Keratinocyte (primary cell): Measurements from ENCODE around the gene CSNK1A1. TPM values are rescaled to one million over a fixed set of nuclear protein-coding genes. Genes with fewer than 3 reads are reported as not detected.
"Not testable (repeated sequence)": the region's sequence is repeated elsewhere in the genome, so short reads cannot be mapped to it uniquely, and the experiment has no call there.

ENCODE experiments used
- DNase-seq: peaks from one replicate; pipeline ENCODE4 v3.0.0-alpha.2; 2011; ENCODE audit warnings: low read depth, missing footprints, low spot score
- FAIRE-seq: peaks from 2 replicates; lab custom pipeline; 2011; peaks lifted over from hg19 to GRCh38; lab: Jason Lieb, UNC
- H2AFZ ChIP-seq: 2 replicates; pipeline ENCODE4 v1.6.0; 2012; ENCODE audit warnings: low read length, control low read depth, inconsistent platforms; ENCODE audit not compliant: control insufficient read depth
- H3K27ac ChIP-seq: 2 replicates; pipeline ENCODE4 v1.5.1; 2011; ENCODE audit warnings: low read length; ENCODE audit not compliant: control insufficient read depth, insufficient read depth
- H3K27me3 ChIP-seq: 3 replicates; pipeline ENCODE4 v1.6.0; 2011; ENCODE audit warnings: low read length; ENCODE audit not compliant: control insufficient read depth, insufficient read depth; ENCODE audit errors: extremely low read depth
- H3K36me3 ChIP-seq, 2 experiments: 2 replicates in 1 of 2; 3 replicates in 1 of 2; pipeline ENCODE4 v1.5.1; 2011; ENCODE audit warnings: low read length in 2 of 2, mild to moderate bottlenecking in 1 of 2; ENCODE audit not compliant: control insufficient read depth in 2 of 2, insufficient read depth in 2 of 2; ENCODE audit errors: extremely low read depth in 1 of 2
- H3K4me1 ChIP-seq: 3 replicates; pipeline ENCODE4 v1.5.1; 2011; ENCODE audit warnings: low read length; ENCODE audit not compliant: control insufficient read depth, insufficient read depth; ENCODE audit errors: extremely low read depth
- H3K4me2 ChIP-seq: 3 replicates; pipeline ENCODE4 v1.6.0; 2011; ENCODE audit warnings: low read depth, low read length; ENCODE audit not compliant: control insufficient read depth, insufficient read depth; ENCODE audit errors: extremely low read depth
- H3K4me3 ChIP-seq, 3 experiments: fragments of 200-600 bp in 1 of 3; sonication (generic) in 1 of 3; 2 replicates in 2 of 3; 3 replicates in 1 of 3; pipeline ENCODE4 v1.5.1; 2011 to 2016; ENCODE audit warnings: low read length in 3 of 3, mild to moderate bottlenecking in 3 of 3, control low read depth in 2 of 3, inconsistent platforms in 1 of 3, low read depth in 1 of 3, mixed read lengths in 1 of 3, mixed run types in 1 of 3, moderate library complexity in 1 of 3; ENCODE audit not compliant: control insufficient read depth in 2 of 3, insufficient read depth in 2 of 3; ENCODE audit errors: extremely low read depth in 1 of 3
- H3K79me2 ChIP-seq: 2 replicates; pipeline ENCODE4 v1.6.0; 2012; ENCODE audit warnings: low read length; ENCODE audit not compliant: control insufficient read depth, insufficient read depth
- H3K9ac ChIP-seq: 3 replicates; pipeline ENCODE4 v1.6.0; 2011; ENCODE audit warnings: low read length; ENCODE audit not compliant: control insufficient read depth, insufficient read depth; ENCODE audit errors: extremely low read depth
- H3K9me1 ChIP-seq: 3 replicates; pipeline ENCODE4 v1.6.0; 2011; ENCODE audit warnings: low read length; ENCODE audit not compliant: control insufficient read depth, insufficient read depth; ENCODE audit errors: extremely low read depth
- H3K9me3 ChIP-seq: 2 replicates; pipeline ENCODE4 v1.5.1; 2012; ENCODE audit warnings: low read depth, low read length; ENCODE audit not compliant: control insufficient read depth
- H4K20me1 ChIP-seq: 3 replicates; pipeline ENCODE4 v1.6.0; 2011; ENCODE audit warnings: low read length; ENCODE audit not compliant: control insufficient read depth, insufficient read depth; ENCODE audit errors: extremely low read depth
- CTCF ChIP-seq, 3 experiments: IDR thresholded peaks in 1 of 3; conservative IDR thresholded peaks in 1 of 3; optimal IDR thresholded peaks in 1 of 3; 2 replicates in 2 of 3; 3 replicates in 1 of 3; pipeline versions ENCODE3 to v1.5.1; 2011; ENCODE audit warnings: low read length in 3 of 3, mild to moderate bottlenecking in 3 of 3, moderate library complexity in 2 of 3, control low read depth in 1 of 3, inconsistent platforms in 1 of 3; ENCODE audit not compliant: insufficient read depth in 2 of 3; ENCODE audit errors: extremely low read depth in 1 of 3
- EZH2 ChIP-seq: IDR thresholded peaks from one replicate; pipeline ENCODE4 v1.6.1; 2012; ENCODE audit warnings: inconsistent platforms, mild to moderate bottlenecking, low read length, moderate library complexity
- dilution Hi-C: fragments of 300-500 bp; cut with MboI; formaldehyde crosslinking; loops from one replicate; pipeline ENCODE4 v1.7.0; 2020; ENCODE audit warnings: low sequenced_read_pairs; ENCODE audit not compliant: extremely low pct_ligation_motif_present
- polyA plus RNA-seq, 5 experiments: library from polyadenylated mRNA; depleted of rRNA in 3 of 5; stranded (reverse) in 3 of 5; stranded (forward) in 1 of 5; unstranded in 1 of 5; fragments of >200 nt; gene quantifications; 1 replicate in 1 of 5; 2 replicates in 3 of 5; 3 replicates in 1 of 5; pipeline versions ENCODE4 v1.2.1 to v1.2.3, GENCODE V29; 2011 to 2012; ENCODE audit warnings: missing spikeins in 2 of 5, low read depth in 1 of 5, low replicate concordance in 1 of 5

CSNK1A1 gene
- polyA plus RNA-seq, 1 donor (not counting 4 experiments of a cell fraction or from before 2014, with no cell fraction given): 289 TPM

GRCh38 chr5:149514512-149514911 is 36.7 kb downstream of the CSNK1A1 start:
- H3K9me3 ChIP-seq: no peaks in the 10 kb centered on the region
- DNase-seq (no peak), FAIRE-seq (no peak)
- H3K4me1 ChIP-seq: peaks cover 3% of the 10 kb centered on the region
- no peaks in the 10 kb centered on the region for H3K27me3 ChIP-seq
- H3K27ac ChIP-seq: no peak overlapping the region
- no peaks in the 10 kb centered on the region for H3K9me1 ChIP-seq
- no peak for TF ChIP-seq EZH2
- no peak for TF ChIP-seq CTCF (optimal IDR thresholded peaks at IDR 0.05 in 1 of 3, IDR thresholded peaks at IDR 0.05 in 1 of 3, conservative IDR thresholded peaks at IDR 0.05 in 1 of 3; ENCODE audit: extremely low read depth in 1 of 3, insufficient read depth in 2 of 3, low read length in 3 of 3)
- no peaks in the 10 kb centered on the region for H4K20me1 ChIP-seq
- no peak overlapping the region for H3K4me3 ChIP-seq
- H3K4me2 ChIP-seq: no peak overlapping the region
- H3K9ac ChIP-seq: no peak overlapping the region
- dilution Hi-C loops: no loop called here
- H2AFZ ChIP-seq: no peak overlapping the region
- H3K79me2 ChIP-seq: peaks cover 84% of the 10 kb centered on the region
- H3K36me3 ChIP-seq: peaks cover 19 to 26% of the 10 kb centered on the region in 2 experiments

- H4K20me1 ChIP-seq, H3K27me3 ChIP-seq, H3K9me3 ChIP-seq, dilution Hi-C loops, DNase-seq, H2AFZ ChIP-seq, H3K4me2 ChIP-seq, H3K4me3 ChIP-seq, FAIRE-seq, H3K9me1 ChIP-seq, H3K27ac ChIP-seq, H3K9ac ChIP-seq, H3K4me1 ChIP-seq: not testable (repeated sequence)
- peaks cover 26 to 35% of the 10 kb centered on the region in 2 experiments for H3K36me3 ChIP-seq
- H3K79me2 ChIP-seq: peaks cover 78% of the 10 kb centered on the region
These were observed 37.8 kb downstream of the CSNK1A1 start for GRCh38 chr5:149513372-149513947.

GRCh38 chr5:149510136-149510535 is 41.1 kb downstream of the CSNK1A1 start:
- H4K20me1 ChIP-seq: no peaks in the 10 kb centered on the region
- H3K9me3 ChIP-seq: no peaks in the 10 kb centered on the region
- no peak overlapping the region for H2AFZ ChIP-seq
- no peaks in the 10 kb centered on the region for H3K27me3 ChIP-seq
- H3K4me1 ChIP-seq: no peaks in the 10 kb centered on the region
- no peak overlapping the region for H3K9ac ChIP-seq
- H3K4me2 ChIP-seq: no peak overlapping the region
- no peak for DNase-seq
- dilution Hi-C loops: no loop called here
- H3K36me3 ChIP-seq: peaks cover 32 to 46% of the 10 kb centered on the region in 2 experiments
- H3K9me1 ChIP-seq: no peaks in the 10 kb centered on the region
- H3K4me3 ChIP-seq: no peak overlapping the region
- H3K27ac ChIP-seq: no peak overlapping the region
- no peak for FAIRE-seq
- H3K79me2 ChIP-seq: peaks cover 55% of the 10 kb centered on the region
- no peak for TF ChIP-seq EZH2
- TF ChIP-seq CTCF (optimal IDR thresholded peaks at IDR 0.05 in 1 of 3, IDR thresholded peaks at IDR 0.05 in 1 of 3, conservative IDR thresholded peaks at IDR 0.05 in 1 of 3; ENCODE audit: extremely low read depth in 1 of 3, insufficient read depth in 2 of 3, low read length in 3 of 3): no peak
